Mucosa of stomach (tissue), 1 donor: ENCODE measurements around the gene PPP1R9B.

Experiments
- H3K27me3 ChIP-seq: one replicate; pipeline ENCODE4 v1.7.0; 2013; ENCODE audit warnings: mild to moderate bottlenecking, low read length; ENCODE audit not compliant: control insufficient read depth, insufficient read depth
- H3K36me3 ChIP-seq: one replicate; pipeline ENCODE4 v1.7.0; 2013; ENCODE audit warnings: low read length; ENCODE audit not compliant: control insufficient read depth, insufficient read depth
- H3K4me1 ChIP-seq: one replicate; pipeline ENCODE4 v1.7.0; 2013; ENCODE audit warnings: mild to moderate bottlenecking, low read length; ENCODE audit not compliant: control insufficient read depth, insufficient read depth
- H3K4me3 ChIP-seq: one replicate; pipeline ENCODE4 v1.7.0; 2013; ENCODE audit warnings: low read length
- H3K9ac ChIP-seq: one replicate; pipeline ENCODE4 v1.7.0; 2013; ENCODE audit warnings: mild to moderate bottlenecking, low read length, moderate library complexity
- H3K9me3 ChIP-seq: one replicate; pipeline ENCODE4 v1.7.0; 2013; ENCODE audit warnings: mild to moderate bottlenecking, low read length, moderate library complexity; ENCODE audit not compliant: control insufficient read depth
- donor health status: Pancreatic carcinoma.

PPP1R9B gene

DNA sequence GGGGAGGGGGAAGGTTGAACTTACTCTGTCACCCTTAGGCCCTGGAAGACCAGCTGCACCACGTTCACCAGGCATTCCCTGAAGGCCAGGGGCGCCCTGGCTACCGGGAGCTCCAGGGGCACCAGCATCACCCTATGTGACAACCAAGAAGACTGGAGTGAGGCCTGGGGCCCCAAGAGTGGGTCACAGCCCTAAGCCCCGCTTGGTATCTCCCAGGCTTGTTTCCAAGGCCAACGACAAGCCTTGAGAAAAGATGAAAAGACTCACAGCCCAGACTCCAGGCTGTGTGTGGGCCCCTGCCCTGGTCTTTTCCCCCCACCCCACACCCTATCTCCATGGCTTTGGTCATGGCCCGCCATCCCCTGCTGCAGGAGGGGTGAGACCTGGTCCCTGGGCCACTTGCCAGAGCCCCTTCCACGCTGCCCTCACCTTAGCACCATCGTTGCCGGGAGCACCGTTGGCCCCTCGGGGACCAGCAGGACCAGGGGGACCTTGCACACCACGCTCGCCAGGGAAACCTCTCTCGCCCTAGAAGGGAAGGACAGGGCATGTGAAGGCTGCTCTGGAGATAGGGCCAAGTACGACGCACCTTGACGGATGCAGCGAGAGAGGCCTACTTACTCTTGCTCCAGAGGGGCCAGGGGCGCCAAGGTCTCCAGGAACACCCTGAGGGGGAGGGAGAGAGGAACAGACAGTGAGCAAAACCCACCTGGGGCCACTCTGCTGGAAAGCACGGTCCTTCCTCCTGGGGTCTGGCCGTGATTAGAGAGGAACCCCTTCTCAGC lies 41.1 kb upstream of the PPP1R9B start:
- no peaks in the 10 kb centered on the region for H3K36me3 ChIP-seq
- H3K9ac ChIP-seq = no peak overlapping the region
- no peaks in the 10 kb centered on the region for H3K9me3 ChIP-seq
- no peaks in the 10 kb centered on the region for H3K27me3 ChIP-seq
- H3K4me1 ChIP-seq = no peaks in the 10 kb centered on the region
- no peak overlapping the region for H3K4me3 ChIP-seq

DNA sequence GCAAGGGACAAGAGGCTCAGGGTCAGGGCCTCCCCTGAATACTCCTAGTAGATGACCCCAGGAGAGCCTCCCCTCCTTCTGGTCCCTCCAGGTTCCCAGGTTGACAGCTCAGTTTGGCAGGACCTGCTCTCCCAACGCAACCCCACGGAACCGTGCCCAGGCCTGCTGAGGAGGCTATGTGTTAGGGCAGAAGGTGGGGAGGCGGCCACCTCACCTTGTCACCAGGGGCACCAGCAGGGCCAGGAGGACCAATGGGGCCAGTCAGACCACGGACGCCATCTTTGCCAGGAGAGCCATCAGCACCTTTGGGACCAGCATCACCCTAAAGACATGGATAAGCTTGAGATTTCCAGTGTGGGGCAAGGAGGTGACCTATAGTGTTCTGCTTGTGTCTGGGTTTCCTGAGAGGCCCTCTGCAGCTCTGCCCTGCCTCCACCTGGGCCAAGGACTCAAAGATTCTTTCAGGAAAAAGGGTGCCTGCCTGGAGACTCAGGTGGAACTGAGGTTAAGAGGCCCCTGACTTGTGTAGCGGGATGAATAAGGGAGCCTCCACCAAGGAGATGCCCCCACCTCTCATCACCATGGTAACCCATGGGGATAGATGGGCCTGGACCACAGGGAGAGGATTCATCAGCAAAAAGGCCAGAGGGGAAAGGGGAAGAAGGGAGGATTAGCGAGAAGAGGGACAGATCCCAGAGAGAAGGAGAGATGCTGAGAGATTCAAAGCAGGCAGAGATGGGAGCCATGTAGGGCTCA lies 40.3 kb upstream of the PPP1R9B start:
- Histone ChIP-seq H3K4me3 (no peak overlapping the region), H3K9ac (no peak overlapping the region), H3K9me3 (no peaks in the 10 kb centered on the region), H3K27me3 (no peaks in the 10 kb centered on the region), H3K4me1 (no peaks in the 10 kb centered on the region), H3K36me3 (no peaks in the 10 kb centered on the region)

GRCh38 chr17:50190293-50190602 lies 39.8 kb upstream of the PPP1R9B start:
- H3K27me3 ChIP-seq = no peaks in the 10 kb centered on the region
- H3K4me1 ChIP-seq = no peaks in the 10 kb centered on the region
- no peak overlapping the region for H3K4me3 ChIP-seq
- H3K9me3 ChIP-seq = no peaks in the 10 kb centered on the region
- no peaks in the 10 kb centered on the region for H3K36me3 ChIP-seq
- H3K9ac ChIP-seq = no peak overlapping the region

- Histone ChIP-seq H3K4me1 (no peaks in the 10 kb centered on the region), H3K36me3 (no peaks in the 10 kb centered on the region), H3K9me3 (no peaks in the 10 kb centered on the region), H3K9ac (no peak overlapping the region), H3K4me3 (no peak overlapping the region), H3K27me3 (no peaks in the 10 kb centered on the region)
These were observed 39.2 kb upstream of the PPP1R9B start for GRCh38 chr17:50189550-50190292.

DNA sequence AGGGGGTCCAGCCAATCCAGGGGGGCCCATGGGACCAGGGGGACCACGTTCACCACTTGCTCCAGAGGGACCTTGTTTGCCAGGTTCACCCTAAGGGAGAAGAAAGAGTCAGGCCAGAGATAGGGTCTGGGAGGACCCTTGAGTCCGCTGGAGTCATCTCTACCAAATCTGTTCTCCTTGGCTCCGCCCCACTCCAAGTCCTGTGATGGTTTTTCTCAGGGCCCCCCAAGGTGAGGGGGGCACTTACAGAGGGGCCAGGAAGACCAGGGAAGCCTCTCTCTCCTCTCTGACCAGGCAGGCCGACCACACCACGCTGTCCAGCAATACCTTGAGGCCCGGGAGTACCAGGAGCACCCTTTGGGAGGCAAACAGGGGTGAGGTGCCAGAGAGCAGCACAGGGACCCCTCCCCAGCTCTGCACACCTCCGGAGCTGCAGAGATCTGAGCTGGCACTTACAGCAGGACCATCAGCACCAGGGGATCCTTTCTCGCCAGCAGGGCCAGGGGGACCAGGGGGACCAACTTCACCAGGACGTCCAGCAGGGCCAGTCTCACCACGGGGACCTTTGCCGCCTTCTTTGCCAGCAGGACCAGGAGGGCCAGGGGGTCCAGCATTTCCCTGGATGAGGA lies 38.6 kb upstream of the PPP1R9B start:
- Histone ChIP-seq H3K36me3 (no peaks in the 10 kb centered on the region), H3K4me3 (no peak overlapping the region), H3K27me3 (no peaks in the 10 kb centered on the region), H3K9me3 (no peaks in the 10 kb centered on the region), H3K9ac (no peak overlapping the region), H3K4me1 (no peaks in the 10 kb centered on the region)

DNA sequence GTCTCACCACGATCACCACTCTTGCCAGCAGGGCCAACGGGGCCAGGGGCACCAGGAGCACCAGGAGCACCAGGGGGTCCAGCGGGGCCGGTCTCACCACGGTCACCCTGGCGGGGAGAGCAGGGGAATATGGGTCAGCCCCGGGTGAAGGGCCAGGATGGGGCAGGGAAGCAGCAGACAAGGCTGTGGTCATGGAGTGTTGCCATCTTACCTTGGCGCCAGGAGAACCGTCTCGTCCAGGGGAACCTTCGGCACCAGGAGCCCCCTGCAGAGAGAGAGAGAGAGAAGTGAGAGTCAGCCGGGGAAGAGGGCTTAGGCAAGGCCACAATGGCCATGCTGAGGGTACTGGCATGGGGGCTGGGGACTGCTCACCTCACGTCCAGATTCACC lies 38.0 kb upstream of the PPP1R9B start:
- H3K4me1 ChIP-seq = no peaks in the 10 kb centered on the region
- no peaks in the 10 kb centered on the region for H3K36me3 ChIP-seq
- no peaks in the 10 kb centered on the region for H3K9me3 ChIP-seq
- H3K4me3 ChIP-seq = no peak overlapping the region
- H3K9ac ChIP-seq = no peak overlapping the region
- no peaks in the 10 kb centered on the region for H3K27me3 ChIP-seq

GRCh38 chr17:50187751-50188530 lies 37.5 kb upstream of the PPP1R9B start:
- H3K9ac ChIP-seq = no peak overlapping the region
- H3K4me3 ChIP-seq = no peak overlapping the region
- no peaks in the 10 kb centered on the region for H3K36me3 ChIP-seq

DNA sequence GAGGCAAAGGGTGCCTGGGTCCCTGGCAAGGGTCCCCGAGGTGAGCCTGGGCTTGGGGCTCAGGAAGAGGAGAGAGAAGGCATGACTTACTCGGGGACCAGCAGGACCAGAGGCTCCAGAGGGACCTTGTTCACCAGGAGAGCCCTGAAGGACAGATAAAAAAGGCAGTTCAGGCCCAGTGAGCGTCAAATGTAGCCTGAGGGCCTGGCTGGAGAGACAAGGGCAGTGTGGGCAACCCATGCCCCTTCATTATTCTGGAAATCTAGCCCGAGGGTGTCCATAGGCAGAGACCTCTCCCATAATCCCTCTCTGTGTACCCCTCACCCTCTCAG lies 36.9 kb upstream of the PPP1R9B start:
- Histone ChIP-seq H3K9me3 (no peaks in the 10 kb centered on the region), H3K4me3 (no peak overlapping the region), H3K9ac (no peak overlapping the region), H3K4me1 (no peaks in the 10 kb centered on the region), H3K27me3 (no peaks in the 10 kb centered on the region), H3K36me3 (no peaks in the 10 kb centered on the region)

More at GRCh38 chr17:50187751-50188530, 37.5 kb upstream of the PPP1R9B start:
- Histone ChIP-seq H3K9me3 (no peaks in the 10 kb centered on the region), H3K27me3 (no peaks in the 10 kb centered on the region), H3K4me1 (no peaks in the 10 kb centered on the region)

DNA sequence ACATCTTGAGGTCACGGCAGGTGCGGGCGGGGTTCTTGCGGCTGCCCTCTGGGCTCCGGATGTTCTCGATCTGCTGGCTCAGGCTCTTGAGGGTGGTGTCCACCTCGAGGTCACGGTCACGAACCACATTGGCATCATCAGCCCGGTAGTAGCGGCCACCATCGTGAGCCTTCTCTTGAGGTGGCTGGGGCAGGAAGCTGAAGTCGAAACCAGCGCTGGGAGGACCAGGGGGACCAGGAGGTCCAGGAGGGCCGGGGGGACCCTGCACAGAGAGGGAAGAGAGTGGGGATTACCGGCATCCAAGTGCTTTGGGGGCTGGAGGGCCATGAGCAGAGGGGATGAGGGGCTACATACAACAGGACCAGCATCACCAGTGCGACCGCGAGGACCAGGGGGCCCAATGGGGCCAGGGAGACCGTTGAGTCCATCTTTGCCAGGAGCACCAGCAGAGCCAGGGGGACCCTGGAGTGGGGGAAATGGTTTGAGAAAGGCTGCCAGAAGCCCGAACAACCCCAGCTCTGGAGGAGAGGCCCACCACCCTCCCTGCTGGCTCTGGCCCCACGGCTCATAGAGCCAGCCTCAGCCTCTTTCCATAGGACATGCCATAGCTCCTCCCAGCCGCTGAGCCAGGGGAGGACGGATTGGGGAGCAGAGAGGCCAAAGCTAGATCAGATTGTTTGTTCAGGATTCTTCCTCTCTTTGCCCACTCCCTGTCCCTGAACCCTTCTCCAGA lies 36.4 kb upstream of the PPP1R9B start:
- no peaks in the 10 kb centered on the region for H3K4me1 ChIP-seq
- H3K36me3 ChIP-seq = no peaks in the 10 kb centered on the region
- no peaks in the 10 kb centered on the region for H3K9me3 ChIP-seq
- H3K9ac ChIP-seq = no peak overlapping the region
- H3K27me3 ChIP-seq = no peaks in the 10 kb centered on the region
- no peak overlapping the region for H3K4me3 ChIP-seq

DNA sequence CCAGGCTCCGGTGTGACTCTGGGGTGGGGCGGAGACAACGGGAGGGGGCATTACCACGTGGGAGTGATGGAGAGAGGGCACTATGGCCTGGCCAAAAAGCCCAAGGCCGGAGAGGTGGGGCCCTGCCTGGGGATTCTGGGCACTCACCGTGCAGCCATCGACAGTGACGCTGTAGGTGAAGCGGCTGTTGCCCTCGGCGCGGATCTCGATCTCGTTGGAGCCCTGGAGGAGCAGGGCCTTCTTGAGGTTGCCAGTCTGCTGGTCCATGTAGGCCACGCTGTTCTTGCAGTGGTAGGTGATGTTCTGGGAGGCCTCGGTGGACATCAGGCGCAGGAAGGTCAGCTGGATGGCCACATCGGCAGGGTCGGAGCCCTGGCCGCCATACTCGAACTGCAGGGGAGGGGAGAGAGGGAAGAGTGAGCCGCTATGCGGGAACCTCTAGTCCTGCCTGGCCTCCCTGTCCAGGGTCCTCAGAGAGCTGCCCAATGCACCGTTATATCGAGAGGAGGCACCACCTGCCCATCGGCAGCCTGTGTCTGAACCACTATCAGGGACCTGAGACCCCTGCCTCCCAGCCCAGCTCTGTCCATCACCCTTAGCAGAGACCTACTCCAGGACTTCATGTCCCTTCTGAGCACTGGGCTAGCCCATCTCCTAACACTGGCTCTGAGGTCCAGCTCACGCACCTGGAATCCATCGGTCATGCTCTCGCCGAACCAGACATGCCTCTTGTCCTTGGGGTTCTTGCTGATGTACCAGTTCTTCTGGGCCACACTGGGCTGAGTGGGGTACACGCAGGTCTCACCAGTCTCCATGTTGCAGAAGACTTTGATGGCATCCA lies 35.4 kb upstream of the PPP1R9B start:
- Histone ChIP-seq H3K27me3 (no peaks in the 10 kb centered on the region), H3K9me3 (no peaks in the 10 kb centered on the region), H3K4me3 (no peak overlapping the region), H3K36me3 (no peaks in the 10 kb centered on the region), H3K4me1 (no peaks in the 10 kb centered on the region), H3K9ac (no peak overlapping the region)
